HG02981 (cell line): ENCODE data around the gene DNAJC3.
"Not testable (repeated sequence)": the region's sequence is repeated elsewhere in the genome, so short reads cannot be mapped to it uniquely, and the experiment has no call there.

ENCODE experiments used
- ATAC-seq: cut with Tn5 transposase; IDR thresholded peaks from one replicate; pipeline ENCODE4 v1.9.1; 2021; ENCODE audit warnings: mild to moderate bottlenecking, moderate library complexity; ENCODE audit not compliant: unreplicated experiment

Gene DNAJC3

DNA sequence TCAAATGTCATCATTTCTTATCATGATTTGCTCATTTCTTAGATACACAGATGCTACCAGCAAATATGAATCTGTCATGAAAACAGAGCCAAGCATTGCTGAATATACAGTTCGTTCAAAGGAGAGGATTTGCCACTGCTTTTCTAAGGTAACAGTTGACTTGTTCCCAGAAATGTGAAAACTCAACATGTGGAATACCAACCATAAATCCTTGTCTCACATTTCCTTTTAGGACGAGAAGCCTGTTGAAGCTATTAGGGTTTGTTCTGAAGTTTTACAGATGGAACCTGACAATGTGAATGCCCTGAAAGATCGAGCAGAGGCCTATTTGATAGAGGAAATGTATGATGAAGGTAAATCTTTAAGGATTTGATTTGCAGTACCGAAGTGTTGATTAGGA lies 86.7 kb downstream of the DNAJC3 start:
- ATAC-seq, result no peak

DNA sequence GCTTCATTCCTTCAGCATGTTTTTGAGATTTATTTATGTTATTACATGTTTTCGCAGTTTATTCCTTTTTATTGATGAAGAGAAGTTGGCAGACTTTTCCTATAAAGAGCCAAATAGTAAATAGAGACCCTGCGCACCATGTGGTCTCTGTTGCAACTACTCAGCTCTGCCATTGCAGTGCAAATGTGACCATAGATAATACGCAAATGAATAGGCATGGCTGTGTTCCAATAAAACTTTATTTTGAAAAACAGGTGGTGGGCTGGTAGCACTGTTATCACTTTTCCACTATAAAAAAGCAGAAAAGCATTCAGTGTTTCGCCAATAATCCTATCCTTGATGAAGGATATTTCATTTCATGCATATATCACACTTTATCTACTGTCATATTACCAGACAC lies 95.0 kb downstream of the DNAJC3 start:
- ATAC-seq, result no peak

DNA sequence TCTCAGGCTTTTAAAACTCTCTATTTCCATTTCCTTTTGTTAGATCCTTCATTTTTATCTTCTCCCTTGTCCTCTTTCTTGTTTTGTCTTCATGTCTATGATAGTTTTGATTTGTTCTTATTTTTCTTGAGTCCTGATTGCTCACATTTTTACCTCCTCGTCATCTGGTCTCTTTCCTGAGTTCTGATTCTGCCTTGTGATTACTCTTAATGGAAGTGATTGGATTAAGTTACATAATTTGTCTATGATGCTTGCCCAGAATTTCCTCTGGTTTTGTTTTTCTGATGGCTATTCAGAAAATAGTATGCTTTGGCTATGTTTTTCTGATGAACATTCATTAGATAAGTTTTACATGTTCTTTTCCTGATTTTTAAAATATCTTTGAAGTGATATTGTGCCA lies 102.6 kb downstream of the DNAJC3 start:
- ATAC-seq, result no peak

DNA sequence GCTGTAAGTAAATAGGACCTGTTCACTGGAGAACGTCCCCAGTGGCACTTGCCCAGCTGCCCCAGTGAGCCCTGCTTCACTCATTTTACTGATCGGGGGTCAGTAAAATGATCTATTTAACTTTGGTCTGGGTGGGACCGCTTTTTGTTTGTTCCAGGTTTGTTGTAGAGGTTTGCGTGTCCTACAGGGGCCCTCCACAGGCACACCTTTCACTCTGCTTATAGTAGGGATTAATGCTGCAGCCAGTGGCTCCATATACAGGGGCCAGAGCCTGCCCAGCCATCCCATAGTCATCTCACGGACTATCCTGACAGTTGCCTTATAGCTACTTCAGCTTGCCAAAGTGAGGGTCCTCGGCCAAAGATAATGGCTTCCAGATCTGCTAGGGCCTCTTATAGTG lies 104.1 kb downstream of the DNAJC3 start:
- ATAC-seq, result no peak

DNA sequence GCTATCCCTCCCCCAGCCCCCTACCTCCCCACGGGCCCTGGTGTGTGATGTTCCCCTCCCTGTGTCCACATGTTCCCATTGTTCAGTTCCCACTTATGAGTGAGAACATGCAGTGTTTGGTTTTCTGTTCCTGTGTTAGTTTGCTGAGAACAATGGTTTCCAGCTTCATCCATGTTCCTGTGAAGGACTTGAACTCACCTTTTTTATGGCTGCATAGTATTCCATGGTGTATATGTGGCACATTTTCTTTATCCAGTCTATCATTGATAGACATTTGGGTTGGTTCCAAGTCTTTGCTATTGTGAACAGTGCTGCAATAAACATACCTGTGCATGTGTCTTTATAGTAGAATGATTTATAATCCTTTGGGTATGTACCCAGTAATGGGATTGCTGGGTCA lies 105.0 kb downstream of the DNAJC3 start:
- ATAC-seq, result not testable (repeated sequence)

DNA sequence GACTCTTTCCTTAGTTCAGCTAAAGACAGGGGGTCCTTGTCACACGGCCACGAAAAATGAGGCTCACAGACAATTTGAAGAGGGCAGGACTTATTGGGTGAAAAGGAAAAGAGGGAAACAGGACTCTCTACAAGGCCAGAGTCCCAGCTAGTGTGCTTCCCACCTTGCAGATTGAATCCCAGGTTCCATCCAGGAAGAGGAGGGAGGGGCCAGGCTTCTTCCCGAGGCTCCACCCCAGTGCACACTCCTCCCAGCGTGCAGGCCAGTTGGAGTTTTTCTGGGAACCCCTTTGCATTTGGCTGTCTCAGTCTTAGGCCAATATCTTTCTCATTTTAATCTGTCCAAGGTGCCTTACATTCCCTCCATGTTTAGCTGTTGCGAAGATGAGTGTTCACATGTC lies 106.8 kb downstream of the DNAJC3 start:
- ATAC-seq, result no peak

DNA sequence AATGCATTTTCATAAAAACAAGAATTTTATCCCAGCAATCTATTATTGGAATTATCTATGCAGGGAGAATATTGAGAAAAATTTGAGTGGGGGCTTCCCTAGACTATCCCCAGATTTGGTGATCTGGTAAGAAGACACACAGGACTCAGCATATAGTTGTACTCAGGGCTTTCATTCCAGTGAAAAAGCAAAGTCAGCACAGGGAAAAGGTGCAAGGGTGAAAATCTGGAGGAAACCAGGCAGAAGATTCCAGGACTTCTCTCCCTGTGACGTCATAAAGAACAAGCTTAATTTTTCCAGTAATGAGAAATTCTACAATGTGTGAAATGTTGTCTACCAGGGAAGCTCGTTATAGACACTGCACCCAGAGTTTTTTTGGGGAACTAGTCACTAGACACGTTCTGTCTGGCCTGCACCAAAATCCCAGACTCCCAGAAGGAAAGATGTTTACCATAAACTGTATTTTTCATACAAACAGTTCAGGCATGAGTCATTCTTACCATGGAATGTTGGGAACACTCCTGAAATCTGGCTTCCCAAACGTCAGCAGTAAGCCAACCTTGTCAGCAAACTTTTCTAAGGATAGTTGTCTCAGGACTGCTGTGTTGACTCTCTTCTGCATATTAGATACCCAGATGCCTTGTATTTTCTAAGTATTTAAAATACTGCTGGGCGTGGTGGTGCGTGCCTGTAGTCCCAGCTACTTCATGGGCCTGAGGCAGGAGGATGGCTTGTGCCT lies 107.4 kb downstream of the DNAJC3 start:
- ATAC-seq, result no peak

DNA sequence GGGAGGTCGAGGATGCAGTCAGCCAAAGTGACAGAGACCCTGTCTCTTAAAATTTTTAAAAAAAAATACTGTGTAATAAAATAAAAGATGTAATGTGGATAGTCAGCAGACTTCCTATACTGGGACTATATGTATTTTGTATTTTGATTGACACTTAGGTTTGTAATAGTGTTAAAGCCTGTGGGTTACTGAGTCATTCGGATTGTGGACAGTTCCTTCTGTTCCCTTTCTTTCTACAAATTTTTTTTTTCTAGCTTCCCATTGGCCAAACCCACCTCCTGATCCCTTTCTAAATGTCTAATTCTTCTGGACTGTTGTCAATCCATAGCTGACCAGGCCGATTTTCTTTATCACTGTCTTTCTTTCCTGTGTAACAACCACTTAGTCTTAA lies 108.0 kb downstream of the DNAJC3 start:
- ATAC-seq, result no peak

DNA sequence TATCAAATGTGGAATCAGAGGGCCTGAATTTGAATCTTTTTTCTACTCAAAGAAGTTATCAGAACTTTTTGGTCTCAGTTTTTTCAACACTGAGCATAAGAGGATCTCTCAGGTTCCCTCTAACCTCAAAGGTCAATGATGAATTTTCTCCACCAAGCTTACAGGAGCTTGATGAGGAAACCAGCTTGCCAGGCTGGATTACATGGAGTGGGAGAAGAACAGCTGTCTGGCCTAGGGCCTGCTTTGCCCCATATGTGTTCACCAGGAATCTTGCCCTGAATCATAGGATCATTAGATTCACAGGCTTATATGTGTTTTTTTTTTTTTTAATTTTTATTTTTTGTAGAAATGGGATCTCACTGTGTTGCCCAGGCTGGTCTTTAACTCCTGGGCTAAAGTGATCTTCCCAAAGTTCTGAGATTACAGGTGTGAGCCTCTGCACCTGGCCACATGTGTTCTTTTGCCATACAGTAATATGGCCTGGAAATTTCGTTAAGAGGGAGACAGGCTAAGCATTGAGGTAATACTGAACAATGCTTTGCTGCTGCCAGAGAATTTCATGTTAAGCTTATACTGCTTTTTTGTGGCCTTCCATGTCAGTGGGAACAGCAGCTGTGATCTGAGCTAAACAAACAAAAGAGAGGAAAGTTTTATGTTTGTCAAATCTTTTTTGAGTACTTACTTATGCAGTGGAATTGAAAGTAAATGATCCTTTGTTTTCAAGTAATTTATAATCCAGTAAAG lies 110.6 kb downstream of the DNAJC3 start:
- ATAC-seq, result no peak

DNA sequence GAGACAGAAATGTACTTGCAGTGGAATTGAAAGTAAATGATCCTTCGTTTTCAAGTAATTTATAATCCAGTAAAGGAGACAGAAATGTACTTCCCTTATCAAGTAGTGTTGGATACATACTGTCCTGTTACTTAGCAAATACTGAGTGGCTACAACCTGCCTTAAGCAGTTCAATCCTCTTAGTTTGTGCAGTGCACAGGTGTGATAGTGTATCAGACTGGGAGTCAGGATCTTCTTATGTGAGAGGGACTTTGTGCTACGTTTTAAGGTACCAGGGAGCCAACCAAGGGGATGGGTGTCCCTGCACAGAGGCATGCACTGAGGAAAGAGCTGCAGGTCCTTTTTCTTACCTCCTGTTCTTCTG lies 111.1 kb downstream of the DNAJC3 start:
- ATAC-seq, result no peak

DNA sequence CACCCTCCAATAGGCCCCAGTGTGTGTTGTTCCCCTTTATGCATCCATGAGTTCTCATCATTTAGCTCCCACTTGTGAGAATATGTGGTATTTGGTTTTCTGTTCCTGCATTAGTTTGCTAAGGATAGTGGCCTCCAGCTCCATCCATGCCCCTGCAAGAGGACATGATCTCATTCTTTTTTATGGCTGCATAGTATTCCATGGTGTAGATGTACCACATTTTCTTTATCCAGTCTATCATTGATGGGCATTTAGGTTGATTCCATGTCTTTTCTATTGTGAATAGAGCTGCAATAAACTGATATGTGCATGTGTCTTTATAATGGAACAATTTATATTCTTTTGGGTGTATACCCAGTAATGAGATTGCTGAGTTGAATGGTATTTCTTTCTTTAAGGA lies 112.4 kb downstream of the DNAJC3 start:
- not testable (repeated sequence) for ATAC-seq

DNA sequence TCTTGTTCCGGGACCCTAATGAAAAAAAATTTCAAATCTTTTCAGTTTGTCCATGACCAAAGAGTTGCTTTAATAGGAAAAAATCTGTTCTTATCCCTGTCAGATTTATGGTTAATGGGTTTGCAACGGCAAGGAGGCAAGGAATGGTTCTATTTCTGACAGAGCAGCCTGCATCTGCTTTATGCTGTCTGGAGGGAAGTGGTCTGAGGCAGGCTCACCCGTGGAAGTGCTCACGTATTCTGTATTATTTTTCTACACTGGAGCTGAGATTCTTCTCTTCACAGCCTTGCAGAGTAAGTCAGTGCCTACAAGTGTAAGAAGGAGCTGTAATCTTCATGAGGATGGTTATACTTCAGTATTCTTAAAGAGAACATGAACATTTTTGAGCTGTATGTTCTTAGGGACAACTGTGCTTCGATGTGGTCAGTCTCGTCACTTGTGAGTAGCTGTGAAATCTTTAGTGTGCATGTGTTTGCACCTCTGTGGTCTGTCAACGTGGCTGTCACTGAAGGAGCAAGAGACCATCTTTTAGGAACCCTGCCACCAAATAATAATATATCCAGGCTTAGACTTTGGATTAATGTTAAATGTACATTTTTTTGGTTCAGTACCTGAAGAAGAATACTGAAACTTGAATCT lies 114.3 kb downstream of the DNAJC3 start:
- ATAC-seq, result no peak

DNA sequence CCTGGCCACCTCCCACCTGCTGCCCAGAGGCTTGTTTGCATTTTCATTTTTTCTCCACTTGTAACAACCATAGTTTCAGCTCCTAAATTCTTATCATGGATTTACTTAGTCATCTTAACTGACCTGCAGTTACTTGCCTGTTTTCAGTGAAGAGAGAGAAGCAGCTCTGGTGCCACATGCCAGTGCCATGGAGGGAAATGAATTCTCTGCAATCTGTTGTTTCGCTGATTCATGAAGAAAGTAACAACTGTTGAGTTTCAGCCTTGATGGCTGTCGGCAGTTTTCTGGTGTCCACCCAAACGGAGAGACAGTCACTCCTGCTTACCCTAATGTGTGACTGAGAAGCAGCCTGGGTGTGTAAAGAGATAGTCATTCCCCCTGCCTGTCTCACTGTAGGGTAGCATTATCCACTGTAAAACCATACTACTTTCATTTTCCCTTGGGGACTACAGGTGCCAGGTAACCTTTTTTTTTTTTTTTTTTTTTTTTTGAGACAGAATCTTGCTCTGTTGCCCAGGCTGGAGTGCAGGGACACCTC lies 116.1 kb downstream of the DNAJC3 start:
- no peak for ATAC-seq

DNA sequence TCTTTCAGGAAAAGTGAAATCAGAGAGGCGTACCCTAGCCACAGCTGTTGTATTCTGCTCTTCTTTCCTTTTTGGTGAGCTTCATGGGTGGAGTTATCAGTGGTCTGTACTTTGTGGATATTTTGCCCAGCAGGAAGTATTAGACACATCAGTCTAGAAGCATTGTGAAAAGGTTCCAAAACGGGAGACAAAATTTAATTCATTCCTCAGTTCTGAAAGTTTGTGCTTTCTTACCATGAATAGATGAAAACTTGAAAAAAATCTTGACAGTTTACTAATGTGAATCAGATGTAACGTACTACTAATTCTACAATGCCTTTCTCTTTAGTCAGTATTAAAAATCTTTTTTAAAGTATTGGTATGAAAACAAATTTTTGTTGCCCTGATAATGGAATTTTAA lies 116.8 kb downstream of the DNAJC3 start:
- ATAC-seq, result no peak

DNA sequence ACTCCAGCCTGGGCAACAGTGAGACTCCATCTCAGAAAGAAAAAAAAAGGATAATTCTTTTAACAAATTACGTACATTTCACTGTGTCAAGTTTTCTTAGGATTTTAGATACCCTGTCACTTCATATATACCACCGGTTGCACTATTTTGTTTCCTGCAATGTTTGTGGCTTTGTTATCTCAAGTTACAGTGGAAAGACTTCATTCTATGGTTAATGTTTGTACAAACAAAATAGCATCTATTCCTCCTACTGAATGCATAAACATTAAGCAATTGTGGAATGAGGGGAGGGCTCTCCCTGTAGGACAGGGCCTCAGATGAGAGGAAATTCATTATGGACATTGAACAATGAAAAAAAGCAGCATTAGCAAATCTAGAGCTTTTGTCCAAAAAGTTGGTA lies 120.1 kb downstream of the DNAJC3 start:
- ATAC-seq, result no peak

DNA sequence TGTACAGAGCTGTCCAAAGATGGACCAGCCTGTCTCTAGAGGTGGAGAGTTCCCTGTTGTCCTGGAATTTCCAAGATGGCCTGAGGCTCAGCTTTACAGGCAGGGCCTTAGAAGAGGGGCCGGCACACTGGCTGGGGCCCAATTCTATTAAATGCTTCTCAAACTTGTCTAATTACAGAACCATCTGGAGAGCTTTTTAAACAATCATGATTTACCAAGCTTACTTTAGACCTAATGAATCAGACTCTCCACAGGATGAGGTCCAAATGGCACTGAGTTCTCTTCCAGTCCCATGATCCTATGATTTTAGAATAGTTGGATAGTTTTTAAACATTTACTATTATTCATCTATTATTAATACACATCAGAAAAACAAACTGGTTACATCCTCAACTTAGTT lies 123.5 kb downstream of the DNAJC3 start:
- ATAC-seq, result no peak

DNA sequence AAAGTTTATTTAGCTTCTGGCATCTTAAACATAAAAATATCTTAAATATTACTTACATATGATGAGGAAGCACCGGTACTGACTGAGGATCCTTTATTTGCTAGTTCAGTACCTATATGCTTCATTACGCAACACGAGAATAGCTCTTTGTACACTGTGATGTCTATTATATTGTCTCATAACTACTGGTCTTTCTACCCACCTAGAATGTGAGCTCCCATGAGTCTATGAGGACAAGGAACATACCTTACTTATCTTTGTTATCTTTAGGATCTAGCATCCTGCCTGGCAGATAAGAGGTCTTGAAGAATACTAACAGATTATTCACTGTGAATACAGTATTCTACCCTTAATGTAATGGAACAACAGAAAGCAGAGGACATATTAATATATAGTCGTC lies 124.9 kb downstream of the DNAJC3 start:
- ATAC-seq, result no peak

DNA sequence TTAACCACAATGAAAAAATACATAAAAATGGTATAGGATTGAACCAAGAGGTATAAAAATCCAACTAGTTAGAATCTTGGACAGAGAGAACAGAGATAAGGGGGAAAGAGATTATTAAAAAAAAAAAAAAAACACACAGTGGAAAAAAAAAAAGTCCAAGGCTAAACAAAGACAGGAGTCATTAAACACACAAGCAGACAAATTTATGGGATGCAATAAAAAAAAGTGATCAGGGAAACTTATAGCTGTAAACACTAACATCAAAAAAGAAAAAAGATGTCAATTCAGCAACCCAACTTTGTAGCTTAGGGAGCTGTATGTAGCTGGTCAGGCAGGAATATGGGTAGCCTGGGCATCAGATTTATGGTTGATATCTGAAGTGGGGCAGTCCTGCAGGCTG lies 129.0 kb downstream of the DNAJC3 start:
- ATAC-seq, result no peak

DNA sequence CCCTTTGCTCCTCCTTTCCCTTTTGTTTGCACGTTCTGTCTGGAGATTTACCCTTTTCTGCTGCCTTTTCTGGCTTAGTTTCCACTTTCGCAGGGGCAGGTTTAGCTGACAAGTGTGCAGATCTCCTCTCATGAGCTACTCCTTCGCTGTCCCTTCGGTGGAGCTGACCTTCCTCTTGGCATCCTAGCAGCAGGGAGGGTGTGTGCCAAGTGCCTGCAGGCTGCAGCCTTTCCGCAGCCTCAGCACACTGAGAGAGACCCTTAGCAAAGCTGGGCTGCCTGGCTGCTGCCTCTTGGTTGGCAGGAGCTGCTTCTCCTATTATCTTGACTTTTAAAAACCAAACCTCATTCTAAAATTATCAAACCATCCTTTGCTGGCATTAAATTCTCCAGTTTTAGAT lies 132.5 kb downstream of the DNAJC3 start:
- no peak for ATAC-seq

DNA sequence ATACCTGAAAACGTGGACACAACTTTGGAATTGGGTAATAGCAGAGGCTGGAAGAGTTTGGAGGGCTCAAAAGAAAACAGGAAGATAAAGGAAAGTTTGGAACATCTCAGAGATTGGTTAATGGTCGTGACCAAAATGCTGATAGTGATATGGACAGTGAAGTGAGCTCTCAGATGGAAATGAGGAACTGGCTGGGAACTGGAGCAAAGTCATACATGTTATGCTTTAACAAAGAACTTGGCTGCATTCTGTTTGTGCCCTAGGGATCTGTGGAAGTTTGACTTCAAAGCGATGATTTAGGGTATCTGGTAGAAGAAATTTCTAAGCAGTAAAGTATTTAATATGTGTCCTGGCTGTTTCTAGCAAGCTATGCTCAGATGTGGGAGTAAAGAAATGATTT lies 136.2 kb downstream of the DNAJC3 start:
- ATAC-seq, result no peak

DNA sequence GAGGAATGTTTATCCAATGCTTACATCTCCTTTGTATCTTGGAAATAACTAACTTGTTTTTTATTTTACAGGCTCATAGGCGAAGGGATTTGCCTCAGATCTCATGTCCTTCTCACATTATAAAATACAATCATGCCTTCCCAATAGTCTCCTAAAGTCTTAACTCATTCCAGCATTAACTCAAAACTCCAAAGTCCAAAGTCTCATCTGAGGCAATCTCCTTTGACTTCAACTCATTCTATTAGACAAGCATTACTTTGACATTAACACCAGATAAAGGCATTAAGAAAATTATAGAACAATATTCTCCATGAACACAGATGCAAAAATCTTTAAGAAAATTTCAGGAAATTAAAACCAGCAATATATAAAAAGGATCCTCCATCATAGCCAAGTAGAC lies 137.6 kb downstream of the DNAJC3 start:
- ATAC-seq, result no peak

DNA sequence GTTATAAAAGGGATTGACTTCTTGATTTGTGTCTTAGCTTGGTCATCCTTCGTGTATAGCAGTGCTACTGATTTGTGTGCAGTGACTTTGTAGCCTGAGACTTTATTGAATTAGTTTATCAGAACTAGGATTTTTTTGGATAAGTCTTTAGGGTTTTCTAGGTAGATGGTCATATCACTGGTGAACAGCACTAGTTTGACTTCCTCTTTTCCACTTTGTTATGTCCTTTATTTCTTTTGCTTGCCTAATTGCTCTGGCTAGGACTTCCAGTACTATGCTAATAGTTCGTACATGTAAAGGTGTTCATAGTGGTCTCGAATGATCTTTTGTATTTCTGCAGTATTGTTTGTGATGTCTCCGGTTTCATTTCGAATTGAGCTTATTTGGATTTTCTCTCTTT lies 145.4 kb downstream of the DNAJC3 start:
- ATAC-seq, result no peak
